ENCODE results near the gene CORO2B.
"Not testable (repeated sequence)": the region's sequence is repeated elsewhere in the genome, so short reads cannot be mapped to it uniquely, and the experiment has no call there.

The CORO2B gene

GRCh38 chr15:68646696-68647095, 67.9 kb downstream of the CORO2B start:
- DNase-seq (ENCODE audit: low read depth) = no peak

GRCh38 chr15:68647361-68647760, 68.6 kb downstream of the CORO2B start:
- not testable (repeated sequence) for DNase-seq (ENCODE audit: low read depth)

- DNase-seq (ENCODE audit: low read depth) = no peak
These were observed 72.3 kb downstream of the CORO2B start for GRCh38 chr15:68650901-68651709.

GRCh38 chr15:68651916-68652525, 73.2 kb downstream of the CORO2B start:
- DNase-seq (ENCODE audit: low read depth) = peak; percentile 48

GRCh38 chr15:68653031-68653635, 74.3 kb downstream of the CORO2B start:
- no peak for DNase-seq (ENCODE audit: low read depth)

GRCh38 chr15:68653801-68654200, 75.0 kb downstream of the CORO2B start:
- DNase-seq (ENCODE audit: low read depth) = no peak

- no peak for DNase-seq (ENCODE audit: low read depth)
These were observed 76.2 kb downstream of the CORO2B start for GRCh38 chr15:68654786-68655560.

- no peak for DNase-seq (ENCODE audit: low read depth)
These were observed 77.1 kb downstream of the CORO2B start for GRCh38 chr15:68655686-68656437.

- no peak for DNase-seq (ENCODE audit: low read depth)
These were observed 77.6 kb downstream of the CORO2B start for GRCh38 chr15:68656438-68656739.

GRCh38 chr15:68658151-68658550, 79.4 kb downstream of the CORO2B start:
- no peak for DNase-seq (ENCODE audit: low read depth)

GRCh38 chr15:68658641-68659358, 80.0 kb downstream of the CORO2B start:
- DNase-seq (ENCODE audit: low read depth) = no peak

GRCh38 chr15:68663526-68663925, 84.7 kb downstream of the CORO2B start:
- no peak for DNase-seq (ENCODE audit: low read depth)

- no peak for DNase-seq (ENCODE audit: low read depth)
These were observed 87.5 kb downstream of the CORO2B start for GRCh38 chr15:68666120-68666811.

GRCh38 chr15:68666812-68667450, 88.1 kb downstream of the CORO2B start:
- no peak for DNase-seq (ENCODE audit: low read depth)

GRCh38 chr15:68667800-68668625, 89.2 kb downstream of the CORO2B start:
- no peak for DNase-seq (ENCODE audit: low read depth)

- no peak for DNase-seq (ENCODE audit: low read depth)
These were observed 90.3 kb downstream of the CORO2B start for GRCh38 chr15:68668926-68669600.

GRCh38 chr15:68672251-68672650, 93.5 kb downstream of the CORO2B start:
- no peak for DNase-seq (ENCODE audit: low read depth)

- no peak for DNase-seq (ENCODE audit: low read depth)
These were observed 94.0 kb downstream of the CORO2B start for GRCh38 chr15:68672781-68673205.

- no peak for DNase-seq (ENCODE audit: low read depth)
These were observed 96.2 kb downstream of the CORO2B start for GRCh38 chr15:68674975-68675374.

Data from fibroblast of gingiva (primary cell).